ENCODE data around the gene GPD1L.

DNA sequence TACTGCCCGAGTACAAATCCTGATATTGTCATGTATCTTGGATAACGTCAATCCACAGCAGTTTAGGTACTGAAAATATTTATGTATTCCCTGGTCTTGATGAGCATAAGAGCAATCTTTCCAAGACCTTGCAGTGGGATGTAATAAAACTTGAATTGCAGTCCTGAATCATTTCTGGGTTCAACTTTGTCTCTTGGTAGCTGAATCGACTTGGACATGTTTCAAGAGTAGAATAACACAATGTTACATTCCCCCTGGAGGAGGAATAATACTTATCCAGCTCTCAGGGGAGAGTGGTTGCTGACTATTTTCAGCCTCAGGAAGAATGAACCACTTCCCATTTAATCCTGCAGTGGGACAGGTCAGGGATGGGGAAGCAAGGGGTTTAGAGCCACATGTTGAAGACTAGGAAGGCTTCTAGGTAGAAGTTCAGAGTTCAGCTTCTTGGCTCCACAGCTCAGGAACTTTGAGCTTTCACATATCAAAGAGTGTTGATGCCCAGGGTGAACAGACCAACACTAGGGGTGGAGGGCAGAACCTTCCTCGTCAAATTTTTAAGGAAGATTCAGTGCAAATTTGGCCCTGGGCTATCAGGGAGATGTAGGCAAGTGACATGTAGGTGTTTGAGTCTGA lies 43.4 kb upstream of the GPD1L start:
- TF ChIP-seq, protein P1, sequence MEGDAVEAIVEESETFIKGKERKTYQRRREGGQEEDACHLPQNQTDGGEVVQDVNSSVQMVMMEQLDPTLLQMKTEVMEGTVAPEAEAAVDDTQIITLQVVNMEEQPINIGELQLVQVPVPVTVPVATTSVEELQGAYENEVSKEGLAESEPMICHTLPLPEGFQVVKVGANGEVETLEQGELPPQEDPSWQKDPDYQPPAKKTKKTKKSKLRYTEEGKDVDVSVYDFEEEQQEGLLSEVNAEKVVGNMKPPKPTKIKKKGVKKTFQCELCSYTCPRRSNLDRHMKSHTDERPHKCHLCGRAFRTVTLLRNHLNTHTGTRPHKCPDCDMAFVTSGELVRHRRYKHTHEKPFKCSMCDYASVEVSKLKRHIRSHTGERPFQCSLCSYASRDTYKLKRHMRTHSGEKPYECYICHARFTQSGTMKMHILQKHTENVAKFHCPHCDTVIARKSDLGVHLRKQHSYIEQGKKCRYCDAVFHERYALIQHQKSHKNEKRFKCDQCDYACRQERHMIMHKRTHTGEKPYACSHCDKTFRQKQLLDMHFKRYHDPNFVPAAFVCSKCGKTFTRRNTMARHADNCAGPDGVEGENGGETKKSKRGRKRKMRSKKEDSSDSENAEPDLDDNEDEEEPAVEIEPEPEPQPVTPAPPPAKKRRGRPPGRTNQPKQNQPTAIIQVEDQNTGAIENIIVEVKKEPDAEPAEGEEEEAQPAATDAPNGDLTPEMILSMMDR (conservative IDR thresholded peaks at IDR 0.05; ENCODE audit: low read length) = no peak
- no peak for TF ChIP-seq EZH2phosphoT487 (IDR thresholded peaks at IDR 0.05; ENCODE audit: borderline replicate concordance)
